Measurements from ENCODE around the gene TTC21A.
"Not testable (repeated sequence)": the region's sequence is repeated elsewhere in the genome, so short reads cannot be mapped to it uniquely, and the experiment has no call there.

Gene TTC21A, protein sequence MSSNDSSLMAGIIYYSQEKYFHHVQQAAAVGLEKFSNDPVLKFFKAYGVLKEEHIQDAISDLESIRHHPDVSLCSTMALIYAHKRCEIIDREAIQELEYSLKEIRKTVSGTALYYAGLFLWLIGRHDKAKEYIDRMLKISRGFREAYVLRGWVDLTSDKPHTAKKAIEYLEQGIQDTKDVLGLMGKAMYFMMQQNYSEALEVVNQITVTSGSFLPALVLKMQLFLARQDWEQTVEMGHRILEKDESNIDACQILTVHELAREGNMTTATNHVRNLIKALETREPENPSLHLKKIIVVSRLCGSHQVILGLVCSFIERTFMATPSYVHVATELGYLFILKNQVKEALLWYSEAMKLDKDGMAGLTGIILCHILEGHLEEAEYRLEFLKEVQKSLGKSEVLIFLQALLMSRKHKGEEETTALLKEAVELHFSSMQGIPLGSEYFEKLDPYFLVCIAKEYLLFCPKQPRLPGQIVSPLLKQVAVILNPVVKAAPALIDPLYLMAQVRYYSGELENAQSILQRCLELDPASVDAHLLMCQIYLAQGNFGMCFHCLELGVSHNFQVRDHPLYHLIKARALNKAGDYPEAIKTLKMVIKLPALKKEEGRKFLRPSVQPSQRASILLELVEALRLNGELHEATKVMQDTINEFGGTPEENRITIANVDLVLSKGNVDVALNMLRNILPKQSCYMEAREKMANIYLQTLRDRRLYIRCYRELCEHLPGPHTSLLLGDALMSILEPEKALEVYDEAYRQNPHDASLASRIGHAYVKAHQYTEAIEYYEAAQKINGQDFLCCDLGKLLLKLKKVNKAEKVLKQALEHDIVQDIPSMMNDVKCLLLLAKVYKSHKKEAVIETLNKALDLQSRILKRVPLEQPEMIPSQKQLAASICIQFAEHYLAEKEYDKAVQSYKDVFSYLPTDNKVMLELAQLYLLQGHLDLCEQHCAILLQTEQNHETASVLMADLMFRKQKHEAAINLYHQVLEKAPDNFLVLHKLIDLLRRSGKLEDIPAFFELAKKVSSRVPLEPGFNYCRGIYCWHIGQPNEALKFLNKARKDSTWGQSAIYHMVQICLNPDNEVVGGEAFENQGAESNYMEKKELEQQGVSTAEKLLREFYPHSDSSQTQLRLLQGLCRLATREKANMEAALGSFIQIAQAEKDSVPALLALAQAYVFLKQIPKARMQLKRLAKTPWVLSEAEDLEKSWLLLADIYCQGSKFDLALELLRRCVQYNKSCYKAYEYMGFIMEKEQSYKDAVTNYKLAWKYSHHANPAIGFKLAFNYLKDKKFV (N-terminal part only)

DNA sequence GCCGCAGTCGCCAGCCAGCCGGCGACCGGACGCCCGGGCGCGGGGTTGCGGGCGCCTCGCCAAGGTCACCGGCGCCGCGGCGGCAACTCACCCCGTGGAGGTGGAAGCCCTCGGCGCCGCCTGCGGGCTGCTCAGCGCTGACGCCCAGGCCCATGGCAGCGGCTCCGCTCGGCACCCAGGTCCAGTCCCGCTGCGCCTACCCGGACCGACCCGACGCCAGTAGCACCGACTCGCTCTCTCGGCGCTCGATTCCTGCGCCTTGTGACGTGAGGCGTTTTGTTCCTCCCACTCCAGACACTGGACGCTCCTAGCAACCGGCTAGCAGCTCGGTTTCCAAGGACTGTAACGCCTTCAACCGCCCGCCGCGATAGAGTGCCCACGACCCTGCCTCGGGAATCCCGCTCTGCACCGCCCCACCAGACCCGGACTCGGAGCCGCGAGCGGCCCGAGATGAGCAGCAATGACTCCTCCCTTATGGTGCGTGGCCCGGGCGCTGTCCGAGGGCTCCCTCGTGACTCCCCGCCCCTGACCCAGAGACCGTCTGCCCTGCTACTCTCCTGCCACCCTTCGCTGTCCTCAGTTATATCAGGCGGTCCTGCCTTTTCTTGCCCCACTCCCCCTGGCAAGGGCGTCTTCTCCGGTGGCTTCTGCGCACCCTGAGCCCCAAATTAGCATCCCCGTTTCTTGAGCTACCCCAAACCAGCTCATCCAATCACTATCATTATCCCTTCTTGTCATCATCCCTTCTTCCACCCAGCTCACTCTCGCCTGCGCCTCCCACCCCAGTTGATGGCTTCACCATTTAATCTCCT lies at the start of gene TTC21A, which contains the start of gene GORASP1:
TSS of gene TTC21A (plus strand) at position 293 of the 812 bp plus-strand sequence. CDS start at position 451, 158 bp downstream.
TSS of gene GORASP1 (minus strand) at position 240 of the 812 bp plus-strand sequence. CDS start at position 154, 86 bp downstream.
- peak; percentile 83 for DNase-seq

DNA sequence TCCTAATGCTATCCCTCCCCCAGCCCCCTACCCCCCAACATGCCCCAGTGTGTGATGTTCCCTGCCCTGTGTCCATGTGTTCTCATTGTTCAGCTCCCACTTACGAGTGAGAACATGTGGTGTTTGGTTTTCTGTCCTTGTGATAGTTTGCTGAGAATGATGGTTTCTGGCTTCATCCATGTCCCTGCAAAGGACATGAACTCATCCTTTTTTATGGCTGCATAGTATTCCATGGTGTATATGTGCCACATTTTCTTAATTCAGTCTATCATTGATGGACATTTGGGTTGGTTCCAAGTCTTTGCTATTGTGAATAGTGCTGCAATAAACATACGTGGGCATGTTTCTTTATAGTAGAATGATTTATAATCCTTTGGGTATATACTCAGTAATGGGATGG lies 46.3 kb upstream of the TTC21A start:
- DNase-seq = not testable (repeated sequence)

GRCh38 chr3:39062180-39062579 lies 45.3 kb upstream of the TTC21A start:
- no peak for DNase-seq

GRCh38 chr3:39063143-39063542 lies 44.3 kb upstream of the TTC21A start:
- DNase-seq = no peak

DNA sequence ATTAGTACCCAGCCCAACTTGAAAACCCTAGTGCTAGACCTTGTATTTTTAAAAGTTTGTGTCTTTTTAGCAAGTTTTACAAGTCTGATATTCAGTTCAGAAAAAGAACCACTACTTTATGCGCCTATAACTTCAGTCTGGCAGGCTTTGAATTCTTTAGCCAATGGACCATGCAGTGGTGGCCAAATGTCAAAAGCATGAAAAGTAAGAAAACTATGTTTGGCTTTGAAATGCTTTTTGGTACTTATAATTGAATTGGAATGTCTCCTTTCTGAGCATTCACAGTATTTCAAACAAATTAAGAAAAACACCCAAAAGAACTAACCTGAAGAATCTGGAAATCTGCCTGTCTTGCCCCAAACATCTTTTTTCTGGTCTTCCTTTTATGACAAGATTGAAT lies 42.8 kb upstream of the TTC21A start:
- no peak for DNase-seq

- DNase-seq = peak; percentile 44 to 58
Measured at GRCh38 chr3:39065197-39065596, 42.3 kb upstream of the TTC21A start.

DNA sequence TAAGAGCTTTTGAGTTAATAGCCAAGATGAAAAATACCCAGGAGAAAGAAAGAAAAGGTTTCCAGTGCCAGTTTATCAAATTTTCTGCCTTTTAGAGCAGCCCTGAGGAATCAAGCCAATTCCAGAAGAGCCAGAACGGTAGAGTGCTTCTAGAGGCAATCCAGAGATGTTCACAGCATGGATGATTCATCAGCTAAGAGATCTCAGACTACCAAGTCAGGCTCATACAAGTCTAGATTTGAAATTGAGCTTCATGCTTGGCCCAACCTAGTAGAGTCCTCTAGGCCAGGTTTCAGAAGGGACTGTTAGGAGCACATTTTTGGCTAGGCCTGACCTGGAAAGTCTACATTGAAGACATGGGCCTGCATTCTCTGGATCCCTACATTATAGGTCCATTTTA lies 40.2 kb upstream of the TTC21A start:
- DNase-seq = no peak

- DNase-seq = no peak
Measured at GRCh38 chr3:39068556-39068955, 38.9 kb upstream of the TTC21A start.

GRCh38 chr3:39075910-39076309 lies 31.6 kb upstream of the TTC21A start:
- DNase-seq = no peak

DNA sequence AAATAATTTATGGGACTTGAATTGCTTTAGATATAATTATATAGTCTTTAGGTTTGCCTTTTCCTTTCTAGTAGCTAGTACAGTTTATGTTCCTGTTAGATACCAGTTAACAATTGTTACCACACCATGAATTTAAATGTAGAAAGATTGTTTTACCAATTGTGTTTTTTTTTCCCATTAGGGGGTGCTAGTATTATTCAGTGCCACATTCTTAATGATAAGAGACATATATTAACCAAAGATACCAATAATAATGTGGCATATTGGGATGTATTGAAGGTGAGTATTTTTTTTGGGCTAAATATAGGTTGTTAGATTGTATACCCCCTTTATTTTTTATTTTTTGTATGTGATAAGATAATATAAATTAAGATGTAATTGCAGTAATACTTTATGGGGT lies 27.9 kb upstream of the TTC21A start:
- DNase-seq = no peak

GRCh38 chr3:39080026-39080425 lies 27.5 kb upstream of the TTC21A start:
- DNase-seq = no peak

- DNase-seq = peak; percentile 9 to 12
Measured at GRCh38 chr3:39082666-39083313, 24.7 kb upstream of the TTC21A start.

- DNase-seq = no peak
Measured at GRCh38 chr3:39086144-39086543, 21.3 kb upstream of the TTC21A start.

- no peak for DNase-seq
Measured at GRCh38 chr3:39088456-39088855, 19.0 kb upstream of the TTC21A start.

GRCh38 chr3:39088889-39089288 lies 18.6 kb upstream of the TTC21A start:
- no peak for DNase-seq

- DNase-seq = peak; percentile 22 to 23
Measured at GRCh38 chr3:39090922-39091321, 16.6 kb upstream of the TTC21A start.

DNA sequence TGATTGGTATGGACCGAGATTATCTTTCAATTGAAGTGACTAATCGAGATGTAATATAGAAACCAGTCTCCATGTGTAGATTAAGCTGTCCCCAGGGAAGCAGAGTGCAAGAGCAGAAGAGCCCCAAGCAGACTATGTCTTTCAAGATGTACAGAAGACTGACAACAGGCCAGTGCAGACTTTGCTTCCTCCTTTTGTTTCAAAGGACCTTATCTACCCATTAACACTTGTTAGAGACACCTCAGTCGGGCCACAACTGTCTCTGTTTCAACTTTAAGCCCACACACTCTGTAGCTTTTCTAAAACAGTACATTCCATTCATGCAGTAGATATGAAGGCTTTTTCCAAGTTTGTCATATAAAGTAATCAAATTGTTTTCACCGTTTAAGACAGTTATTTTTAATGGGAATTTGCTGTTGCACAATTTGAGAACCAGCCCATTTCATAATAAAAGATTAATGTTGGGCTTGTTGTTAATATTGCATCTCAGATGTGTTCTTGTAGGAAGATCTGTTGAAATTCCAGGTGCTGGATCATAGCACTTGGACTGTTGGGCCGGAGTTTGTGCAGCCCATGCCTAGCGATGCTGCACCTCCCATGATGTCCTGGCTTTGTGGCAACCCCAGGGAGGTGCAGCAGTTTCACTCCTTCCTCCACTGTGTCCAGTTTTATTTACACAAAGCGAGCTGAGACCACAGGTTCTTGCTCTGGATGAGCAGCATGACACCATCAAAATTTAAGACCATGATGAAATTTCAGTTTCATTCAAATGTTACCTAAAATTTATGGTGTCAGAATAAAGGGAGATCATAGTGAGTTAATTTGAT lies 12.4 kb upstream of the TTC21A start:
- no peak for DNase-seq

GRCh38 chr3:39095778-39096177 lies 11.7 kb upstream of the TTC21A start:
- DNase-seq = no peak

DNA sequence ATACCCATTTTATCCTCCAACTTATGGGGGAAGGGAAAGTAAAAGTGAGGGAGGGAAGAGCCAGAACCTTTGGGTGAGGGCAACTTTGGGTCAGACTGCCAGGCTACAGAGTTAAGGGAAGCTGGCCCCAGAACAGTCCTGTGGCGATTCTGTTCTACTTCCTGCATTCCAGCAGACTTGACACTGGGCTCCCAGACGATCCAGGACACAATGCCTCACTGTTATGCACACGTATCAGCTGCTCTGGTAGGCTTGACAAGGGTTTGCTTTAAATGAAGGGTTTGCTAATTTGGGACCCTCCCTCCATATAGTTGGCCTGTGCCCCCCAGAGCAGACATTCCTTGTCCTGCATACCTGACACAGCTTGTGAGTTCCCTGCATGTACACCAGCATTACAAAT lies 10.7 kb upstream of the TTC21A start:
- DNase-seq = no peak

GRCh38 chr3:39097716-39098472 lies 9.6 kb upstream of the TTC21A start:
- no peak for DNase-seq

Data from inflammatory macrophage treated with lipopolysaccharide for 1 hour (primary cell).